Natural killer cell treated with Interleukin-12 subunit alpha and Interleukin-12 subunit beta and Interleukin-15 and Interleukin-18, amount 100 ng/mL, for 72 hours (primary cell): ENCODE results near the gene PAWR. TPM values are rescaled to one million over a fixed set of nuclear protein-coding genes. Genes with fewer than 3 reads are reported as not detected.

Experiments used
- ATAC-seq, 2 donors: fragments of 150-1000 bp; cut with Tn5 transposase in 1 of 2; sonication (Bioruptor Pico), chemical (Tn5 transposase) in 1 of 2; 2 replicates each; pipeline ENCODE4 v1.10.0; 2021
- DNase-seq: peaks from one replicate; pipeline ENCODE4 v3.0.0; 2022; ENCODE audit warnings: low spot score
- H3K27ac Mint-ChIP-seq, 2 donors: 1 replicate in 1 of 2; 2 replicates in 1 of 2; pipeline ENCODE4 v1.8.0; 2022; ENCODE audit warnings: mixed read lengths in 2 of 2, mild to moderate bottlenecking in 1 of 2, moderate library complexity in 1 of 2
- H3K27me3 Mint-ChIP-seq, 2 donors: 1 replicate in 1 of 2; 2 replicates in 1 of 2; pipeline ENCODE4 v1.8.0; 2022; ENCODE audit warnings: mixed read lengths in 2 of 2
- H3K36me3 Mint-ChIP-seq: one replicate; pipeline ENCODE4 v1.8.0; 2022; ENCODE audit warnings: mixed read lengths
- H3K4me1 Mint-ChIP-seq, 2 donors: 1 replicate in 1 of 2; 2 replicates in 1 of 2; pipeline ENCODE4 v1.8.0; 2022; ENCODE audit warnings: low read depth in 2 of 2, mixed read lengths in 2 of 2, mild to moderate bottlenecking in 1 of 2
- H3K4me3 Mint-ChIP-seq: one replicate; pipeline ENCODE4 v1.8.0; 2022; ENCODE audit warnings: mixed read lengths
- H3K9me3 Mint-ChIP-seq: 2 replicates; pipeline ENCODE4 v1.8.0; 2022; ENCODE audit warnings: mixed read lengths
- total RNA-seq, 2 donors: library from RNA; stranded (reverse); gene quantifications; one replicate each; pipeline ENCODE4 v1.2.3, GENCODE V29; 2022

Gene PAWR
- total RNA-seq, 2 donors from 2014 or later = 3.5 to 10.2 TPM

GRCh38 chr12:79618848-79619404 lies 71.8 kb downstream of the PAWR start:
- no peak for ATAC-seq
- Mint-ChIP-seq H3K36me3 (no peaks in the 10 kb centered on the region), H3K27me3 (no peaks in the 10 kb centered on the region), H3K4me3 (no peak overlapping the region), H3K27ac (no peak overlapping the region), H3K9me3 (no peaks in the 10 kb centered on the region), H3K4me1 (no peaks in the 10 kb centered on the region)
- no peak for DNase-seq

- Mint-ChIP-seq H3K9me3 (no peaks in the 10 kb centered on the region), H3K36me3 (no peaks in the 10 kb centered on the region), H3K27ac (no peak overlapping the region), H3K27me3 (no peaks in the 10 kb centered on the region), H3K4me3 (no peak overlapping the region), H3K4me1 (no peaks in the 10 kb centered on the region)
- ATAC-seq (no peak), DNase-seq (no peak)
These were observed 73.1 kb downstream of the PAWR start for GRCh38 chr12:79617696-79618095.

DNA sequence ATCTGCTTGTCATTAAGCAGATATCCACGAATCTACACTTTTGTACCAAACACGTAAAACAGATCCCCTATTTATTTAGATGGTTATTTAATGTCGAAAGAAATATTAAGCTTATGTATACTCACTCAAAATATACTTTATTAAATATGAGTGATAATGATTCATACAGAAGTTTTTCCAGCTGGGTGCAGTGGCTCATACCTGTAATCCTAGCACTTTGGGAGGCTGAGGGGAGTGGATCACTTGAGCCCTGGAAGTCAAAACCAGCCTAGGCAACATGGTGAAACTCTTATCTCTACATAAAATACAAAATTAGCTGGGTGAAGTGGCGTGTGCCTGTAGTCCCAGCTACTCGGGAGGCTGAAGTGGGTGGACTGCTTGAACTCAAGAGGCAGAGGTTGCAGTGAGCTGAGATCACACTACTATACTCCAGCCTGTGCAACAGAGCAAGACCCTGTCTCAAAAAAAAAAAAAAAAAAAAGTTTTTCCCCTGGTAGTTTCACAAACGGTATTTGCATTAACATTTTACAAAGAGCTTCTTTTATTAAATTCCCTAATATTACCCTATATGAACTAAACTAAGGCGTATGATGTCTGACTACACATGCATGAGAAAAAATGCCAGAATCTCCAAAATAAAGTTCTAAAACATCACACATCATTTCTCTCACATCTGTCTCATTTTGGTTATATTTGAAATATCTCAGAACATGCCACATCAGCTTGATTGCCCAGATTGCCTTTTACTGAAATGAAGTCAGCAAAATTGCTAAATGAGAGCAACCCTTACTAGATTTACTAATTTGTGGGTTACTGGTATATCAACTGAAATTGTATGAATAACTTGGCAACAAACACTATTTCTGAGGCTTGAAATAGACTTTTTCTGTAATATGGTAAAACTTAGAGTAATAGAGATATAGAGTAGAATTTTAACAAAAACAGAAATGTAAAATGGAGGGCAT lies 74.9 kb downstream of the PAWR start:
- Mint-ChIP-seq H3K4me3 (no peak overlapping the region), H3K27ac (no peak overlapping the region), H3K4me1 (no peaks in the 10 kb centered on the region), H3K27me3 (no peaks in the 10 kb centered on the region), H3K9me3 (no peaks in the 10 kb centered on the region), H3K36me3 (no peaks in the 10 kb centered on the region)
- ATAC-seq (no peak), DNase-seq (no peak)

DNA sequence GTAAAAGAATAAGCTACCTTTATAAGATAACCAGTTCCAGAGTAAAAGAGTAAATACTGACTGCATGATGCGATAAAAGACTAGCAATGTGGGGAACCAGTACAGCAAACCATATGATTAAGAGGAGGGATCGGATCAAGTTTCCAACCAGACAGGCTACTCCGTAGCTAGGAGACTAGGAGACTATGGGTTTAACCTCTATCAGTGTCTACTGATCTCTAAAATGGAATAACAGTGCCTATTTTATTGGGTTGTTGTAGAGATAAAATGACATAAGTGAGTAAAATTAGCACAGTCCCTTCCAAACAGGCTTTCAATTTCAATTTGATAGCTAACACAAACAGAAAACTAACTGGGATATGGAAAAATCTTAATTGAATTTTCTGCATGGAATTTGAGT lies 76.0 kb downstream of the PAWR start:
- no peaks in the 10 kb centered on the region for H3K27me3 Mint-ChIP-seq
- H3K4me1 Mint-ChIP-seq = no peaks in the 10 kb centered on the region
- H3K27ac Mint-ChIP-seq = no peak overlapping the region
- H3K9me3 Mint-ChIP-seq = no peaks in the 10 kb centered on the region
- H3K36me3 Mint-ChIP-seq = no peaks in the 10 kb centered on the region
- H3K4me3 Mint-ChIP-seq = no peak overlapping the region
- no peak for DNase-seq
- ATAC-seq = no peak

DNA sequence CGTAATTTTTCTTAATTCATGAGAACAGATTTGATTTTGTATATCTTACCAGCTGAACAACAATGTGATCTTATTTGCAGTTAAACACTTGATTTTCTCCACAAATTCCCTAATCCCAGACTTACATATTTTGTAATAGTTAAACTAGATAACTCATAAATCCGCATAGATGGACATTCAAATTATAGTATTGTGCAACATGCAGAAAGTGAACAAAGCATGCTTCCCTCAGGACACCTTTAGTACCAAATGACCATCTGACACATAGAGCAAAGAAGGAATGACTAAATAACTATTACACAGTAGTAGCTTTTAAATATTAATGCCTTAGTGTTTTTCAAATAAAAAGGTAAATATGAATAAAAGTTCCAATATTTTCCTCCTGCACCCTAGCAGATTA lies 88.9 kb downstream of the PAWR start:
- H3K36me3 Mint-ChIP-seq = no peaks in the 10 kb centered on the region
- peaks cover 0 to under 1% of the 10 kb centered on the region in 2 donors for H3K4me1 Mint-ChIP-seq
- DNase-seq = no peak
- no peaks in the 10 kb centered on the region for H3K9me3 Mint-ChIP-seq
- no peak overlapping the region for H3K4me3 Mint-ChIP-seq
- no peak overlapping the region for H3K27ac Mint-ChIP-seq
- H3K27me3 Mint-ChIP-seq = no peaks in the 10 kb centered on the region
- no peak for ATAC-seq

DNA sequence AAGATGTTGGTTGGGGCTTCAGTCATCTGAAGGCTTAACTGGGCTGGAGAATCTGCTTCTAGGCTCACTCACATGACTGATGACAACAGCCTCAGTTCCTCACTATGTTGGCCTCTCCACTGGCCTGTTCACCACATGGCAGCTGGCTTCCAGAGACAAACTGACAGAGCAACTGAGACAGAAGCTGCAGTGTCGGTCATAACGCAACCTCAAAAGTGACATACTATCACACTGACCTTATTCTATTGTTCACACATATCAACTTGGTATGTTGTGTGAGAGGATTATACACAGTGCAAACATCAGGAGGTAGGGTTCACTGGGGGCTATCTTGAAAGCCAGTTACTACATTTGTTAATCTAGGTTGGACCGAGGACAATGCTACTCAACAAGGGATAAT lies 92.9 kb downstream of the PAWR start:
- H3K27ac Mint-ChIP-seq = no peak overlapping the region
- no peak overlapping the region for H3K4me3 Mint-ChIP-seq
- no peaks in the 10 kb centered on the region for H3K27me3 Mint-ChIP-seq
- peaks cover 0 to 3% of the 10 kb centered on the region in 2 donors for H3K4me1 Mint-ChIP-seq
- ATAC-seq = peak in 1 of 2 donors; percentile 17
- DNase-seq = no peak
- no peaks in the 10 kb centered on the region for H3K9me3 Mint-ChIP-seq
- no peaks in the 10 kb centered on the region for H3K36me3 Mint-ChIP-seq

DNA sequence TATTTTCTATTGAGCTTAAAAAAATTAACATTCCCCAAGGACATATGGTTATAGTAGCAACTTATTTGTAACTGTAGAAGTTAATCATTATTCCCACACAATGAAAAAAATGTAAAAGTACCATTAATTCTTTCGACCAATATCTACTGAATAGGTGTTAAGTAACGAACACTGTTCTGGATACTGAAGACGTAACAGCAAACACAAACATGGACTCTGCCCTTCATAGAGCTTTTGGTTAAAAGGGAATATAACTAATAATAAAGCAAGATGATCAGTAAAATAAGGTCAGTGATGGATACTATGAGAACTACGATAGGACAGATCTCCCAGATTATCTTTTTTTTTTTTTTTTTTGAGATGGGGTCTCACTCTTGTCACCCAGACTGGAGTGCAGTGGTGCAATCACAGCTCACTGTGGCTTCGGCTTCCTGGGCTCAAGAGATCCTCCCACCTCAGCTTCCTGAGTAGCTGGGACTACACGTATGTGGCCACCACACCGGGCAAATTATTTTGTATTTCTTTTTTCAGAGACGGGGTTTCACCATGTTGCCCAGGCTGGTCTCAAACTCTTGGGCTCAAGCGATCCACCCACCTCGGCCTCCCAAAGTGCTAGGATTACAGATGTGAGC lies 93.9 kb downstream of the PAWR start:
- no peaks in the 10 kb centered on the region for H3K9me3 Mint-ChIP-seq
- no peaks in the 10 kb centered on the region for H3K36me3 Mint-ChIP-seq
- DNase-seq (no peak), ATAC-seq (no peak)
- peaks cover 0 to 3% of the 10 kb centered on the region in 2 donors for H3K4me1 Mint-ChIP-seq
- no peaks in the 10 kb centered on the region for H3K27me3 Mint-ChIP-seq
- no peak overlapping the region for H3K27ac Mint-ChIP-seq
- no peak overlapping the region for H3K4me3 Mint-ChIP-seq

DNA sequence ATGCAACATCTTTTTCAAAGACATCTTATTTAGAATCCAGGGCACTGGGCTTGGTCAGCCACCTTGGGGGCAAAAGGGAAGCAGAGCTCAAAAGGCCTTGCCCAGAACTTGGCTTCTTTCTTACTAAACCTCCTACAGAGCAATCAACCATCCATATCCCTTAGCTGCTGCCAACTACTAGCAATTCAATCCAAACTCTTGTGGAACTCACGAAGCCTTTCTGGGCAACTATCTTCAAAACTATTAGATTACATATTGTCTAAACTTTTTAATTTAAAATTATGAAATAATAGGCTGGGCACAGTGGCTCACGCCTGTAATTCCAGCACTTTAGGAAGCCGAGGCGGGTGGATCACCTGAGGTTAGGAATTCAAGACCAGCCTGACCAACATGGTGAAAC lies 95.5 kb downstream of the PAWR start:
- Mint-ChIP-seq H3K4me1 (peaks cover 0 to 3% of the 10 kb centered on the region in 2 donors), H3K36me3 (no peaks in the 10 kb centered on the region), H3K27ac (no peak overlapping the region), H3K9me3 (no peaks in the 10 kb centered on the region), H3K27me3 (no peaks in the 10 kb centered on the region), H3K4me3 (no peak overlapping the region)
- DNase-seq = no peak
- ATAC-seq = no peak

GRCh38 chr12:79592865-79593264 lies 97.9 kb downstream of the PAWR start:
- Mint-ChIP-seq H3K27me3 (no peaks in the 10 kb centered on the region), H3K27ac (no peak overlapping the region), H3K36me3 (no peaks in the 10 kb centered on the region), H3K4me3 (no peak overlapping the region), H3K9me3 (no peaks in the 10 kb centered on the region), H3K4me1 (peaks cover 0 to 3% of the 10 kb centered on the region in 2 donors)
- DNase-seq (no peak), ATAC-seq (no peak)

- no peak for DNase-seq
- Mint-ChIP-seq H3K27ac (no peak overlapping the region), H3K36me3 (no peaks in the 10 kb centered on the region), H3K4me3 (no peak overlapping the region), H3K9me3 (no peaks in the 10 kb centered on the region), H3K27me3 (no peaks in the 10 kb centered on the region), H3K4me1 (peaks cover 0 to 3% of the 10 kb centered on the region in 2 donors)
- ATAC-seq = no peak
These were observed 98.8 kb downstream of the PAWR start for GRCh38 chr12:79591988-79592387.

GRCh38 chr12:79590751-79591150 lies 100.0 kb downstream of the PAWR start:
- Mint-ChIP-seq H3K27ac (no peak overlapping the region), H3K4me1 (no peaks in the 10 kb centered on the region), H3K27me3 (no peaks in the 10 kb centered on the region), H3K4me3 (no peak overlapping the region), H3K9me3 (no peaks in the 10 kb centered on the region), H3K36me3 (no peaks in the 10 kb centered on the region)
- no peak for DNase-seq
- ATAC-seq = no peak

- H3K4me1 Mint-ChIP-seq = no peaks in the 10 kb centered on the region
- no peaks in the 10 kb centered on the region for H3K36me3 Mint-ChIP-seq
- H3K4me3 Mint-ChIP-seq = no peak overlapping the region
- DNase-seq (no peak), ATAC-seq (no peak)
- H3K27me3 Mint-ChIP-seq = no peaks in the 10 kb centered on the region
- no peaks in the 10 kb centered on the region for H3K9me3 Mint-ChIP-seq
- H3K27ac Mint-ChIP-seq = no peak overlapping the region
These were observed 103.4 kb downstream of the PAWR start for GRCh38 chr12:79587368-79587767.

DNA sequence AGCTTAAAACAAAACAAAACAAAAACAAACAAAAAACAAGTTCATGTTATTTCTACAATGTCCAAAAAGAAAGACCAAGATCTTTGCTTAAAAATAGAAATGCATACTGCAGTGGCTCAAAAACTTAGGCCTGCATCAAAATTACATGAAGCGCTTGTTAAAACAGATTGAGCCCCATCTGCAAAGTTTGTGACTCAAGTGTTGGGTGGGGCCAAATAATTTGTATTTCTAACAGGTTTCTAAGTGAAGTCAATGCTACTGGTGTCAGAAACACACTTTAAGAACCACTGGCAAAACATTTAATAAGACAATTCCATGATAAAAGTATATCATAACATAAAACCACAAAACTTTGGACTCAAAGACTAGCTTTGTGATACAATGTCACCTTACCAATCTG lies 105.6 kb downstream of the PAWR start:
- H3K4me3 Mint-ChIP-seq = no peak overlapping the region
- no peaks in the 10 kb centered on the region for H3K4me1 Mint-ChIP-seq
- no peaks in the 10 kb centered on the region for H3K27me3 Mint-ChIP-seq

GRCh38 chr12:79573820-79574219 lies 116.9 kb downstream of the PAWR start:
- DNase-seq = no peak
- ATAC-seq = no peak
- Mint-ChIP-seq H3K27me3 (no peaks in the 10 kb centered on the region), H3K36me3 (peaks cover 11% of the 10 kb centered on the region), H3K9me3 (peaks cover 10% of the 10 kb centered on the region), H3K4me1 (no peaks in the 10 kb centered on the region), H3K4me3 (no peak overlapping the region), H3K27ac (no peak overlapping the region)

More for the DNA sequence above, 105.6 kb downstream of the PAWR start:
- no peak overlapping the region for H3K27ac Mint-ChIP-seq
- no peaks in the 10 kb centered on the region for H3K36me3 Mint-ChIP-seq
- no peaks in the 10 kb centered on the region for H3K9me3 Mint-ChIP-seq
- ATAC-seq (no peak), DNase-seq (no peak)
